HepG2 (cell line): ENCODE results near the gene RELL1. TPM values are rescaled to one million over a fixed set of nuclear protein-coding genes. Genes with fewer than 3 reads are reported as not detected.

Source experiments
- ATAC-seq: fragments of 200-7000 bp; cut with Tn5 transposase; 3 replicates; pipeline ENCODE4 v1.9.1; 2020; ENCODE audit warnings: mild to moderate bottlenecking, moderate library complexity
- BruUV-seq: library from RNA; stranded (reverse); fragments of 400-500 nt; replicated peaks from 2 replicates; lab custom pipeline; 2021; lab: Mats Ljungman, UMichigan
- CTCF ChIA-PET: fragments of 300-600 bp; formaldehyde crosslinking; extraction: SDS; loops from one replicate; lab custom pipeline; 2021; ENCODE audit warnings: low total read pairs, inconsistent platforms, low intra/inter-chr PET ratio; lab: Yijun Ruan, JAX
- POLR2A ChIA-PET: fragments of 350-600 bp; sonication (Branson Sonifier 250); formaldehyde crosslinking; loops from one replicate; lab custom pipeline; 2020; ENCODE audit warnings: antibody characterized with exemption, inconsistent platforms; lab: Yijun Ruan, JAX
- DNase-seq: peaks from one replicate; pipeline ENCODE4 v3.0.0-alpha.2; 2015; ENCODE audit warnings: low spot score
- FAIRE-seq: peaks from 3 replicates; lab custom pipeline; 2011; peaks lifted over from hg19 to GRCh38; lab: Jason Lieb, UNC
- H2AFZ ChIP-seq: one replicate; pipeline ENCODE4 v1.6.1; 2011; ENCODE audit warnings: low read length, inconsistent platforms
- H3K27ac ChIP-seq: fragments of 300-600 bp; 3 replicates; pipeline ENCODE4 v1.8.0; 2011; ENCODE audit warnings: mixed run types, mild to moderate bottlenecking, mixed read lengths, low read length, inconsistent platforms; ENCODE audit not compliant: insufficient read depth; ENCODE audit errors: extremely low read length
- H3K27me3 ChIP-seq, 2 experiments: fragments of 200-600 bp in 1 of 2; 2 replicates in 1 of 2; 3 replicates in 1 of 2; pipeline versions ENCODE4 v1.6.0 to v1.8.0; 2011; ENCODE audit warnings: low read length in 2 of 2, mild to moderate bottlenecking in 2 of 2, moderate library complexity in 2 of 2, inconsistent platforms in 1 of 2; ENCODE audit not compliant: insufficient read depth in 2 of 2, control insufficient read depth in 1 of 2
- H3K36me3 ChIP-seq, 2 experiments: fragments of 200-600 bp in 1 of 2; replicated peaks in 1 of 2; 2 replicates in 1 of 2; 3 replicates in 1 of 2; pipeline versions ENCODE4 v1.5.1 to v1.8.0; 2011; ENCODE audit warnings: low read length in 2 of 2, inconsistent platforms in 1 of 2; ENCODE audit not compliant: insufficient read depth in 2 of 2, control insufficient read depth in 1 of 2
- H3K4me1 ChIP-seq: 2 replicates; pipeline ENCODE4 v1.5.1; 2012; ENCODE audit warnings: low read length, inconsistent platforms; ENCODE audit not compliant: insufficient read depth
- H3K4me2 ChIP-seq: 2 replicates; pipeline ENCODE4 v1.6.0; 2011; ENCODE audit warnings: low read depth, low read length, inconsistent platforms
- H3K4me3 ChIP-seq, 3 experiments: fragments of 200-600 bp in 1 of 3; sonication (generic), shearing (Covaris generic) in 1 of 3; replicated peaks in 1 of 3; 2 replicates each; pipeline ENCODE4 v1.5.1; 2011 to 2016; ENCODE audit warnings: low read length in 3 of 3, inconsistent platforms in 2 of 3, low read depth in 2 of 3, mild to moderate bottlenecking in 2 of 3, control low read depth in 1 of 3, mixed read lengths in 1 of 3; ENCODE audit not compliant: insufficient read depth in 1 of 3
- H3K79me2 ChIP-seq: one replicate; pipeline ENCODE4 v1.6.1; 2011; ENCODE audit warnings: low read length, inconsistent platforms; ENCODE audit not compliant: insufficient read depth
- H3K9ac ChIP-seq: 2 replicates; pipeline ENCODE4 v1.6.0; 2011; ENCODE audit warnings: mild to moderate bottlenecking, low read depth, low read length, inconsistent platforms; ENCODE audit not compliant: insufficient read depth
- H3K9me3 ChIP-seq: 2 replicates; pipeline ENCODE4 v1.5.1; 2012; ENCODE audit warnings: mild to moderate bottlenecking, low read length
- H4K20me1 ChIP-seq: 2 replicates; pipeline ENCODE4 v1.6.0; 2011; ENCODE audit warnings: inconsistent platforms, mild to moderate bottlenecking, low read length, moderate library complexity; ENCODE audit not compliant: insufficient read depth
- GATAD2A ChIP-seq: IDR thresholded peaks from 2 replicates; pipeline ENCODE4 v1.6.1; 2016
- HMGXB4 ChIP-seq, 2 experiments: sonication (generic) in 1 of 2; formaldehyde crosslinking in 1 of 2; IDR thresholded peaks; 2 replicates each; pipeline versions ENCODE4 v1.4.0 to v1.6.1; 2018 to 2020; ENCODE audit warnings: missing genetic modification reagents in 2 of 2, borderline replicate concordance in 1 of 2, low read depth in 1 of 2, mild to moderate bottlenecking in 1 of 2, missing biosample characterization in 1 of 2
- ISX ChIP-seq: sonication (generic); formaldehyde crosslinking; conservative IDR thresholded peaks from 2 replicates; pipeline ENCODE4 v1.5.0; 2020; ENCODE audit warnings: missing genetic modification reagents
- KDM6A ChIP-seq: IDR thresholded peaks from 2 replicates; pipeline ENCODE4 v1.6.1; 2016; ENCODE audit warnings: low read depth
- MAF1 ChIP-seq: sonication (generic); formaldehyde crosslinking; IDR thresholded peaks from 2 replicates; pipeline ENCODE4 v1.5.0; 2020; ENCODE audit warnings: missing genetic modification reagents, borderline replicate concordance
- MYPOP ChIP-seq: sonication (generic); formaldehyde crosslinking; IDR thresholded peaks from 2 replicates; pipeline ENCODE4 v1.8.1; 2023; ENCODE audit warnings: mild to moderate bottlenecking, moderate library complexity, missing genetic modification reagents
- NFE2L2 ChIP-seq: fragments of 150-350 bp; IDR thresholded peaks from 2 replicates; pipeline ENCODE4 v1.6.1; 2014; ENCODE audit warnings: low read length
- RFX1 ChIP-seq: fragments of 450-650 bp; IDR thresholded peaks from 2 replicates; pipeline ENCODE4 v1.6.1; 2017
- WIZ ChIP-seq: sonication (generic); formaldehyde crosslinking; IDR thresholded peaks from 2 replicates; pipeline ENCODE4 v1.5.1; 2020; ENCODE audit warnings: mild to moderate bottlenecking, missing genetic modification reagents
- ZBED4 ChIP-seq: sonication (generic); formaldehyde crosslinking; IDR thresholded peaks from 2 replicates; pipeline ENCODE4 v1.4.0; 2020; ENCODE audit warnings: missing genetic modification reagents, borderline replicate concordance
- ZBTB33 ChIP-seq: sonication (generic); formaldehyde crosslinking; IDR thresholded peaks from 2 replicates; pipeline ENCODE4 v1.4.0; 2020; ENCODE audit warnings: missing genetic modification reagents
- ZBTB38 ChIP-seq: sonication (generic); formaldehyde crosslinking; IDR thresholded peaks from 2 replicates; pipeline ENCODE4 v1.5.1; 2020; ENCODE audit warnings: mild to moderate bottlenecking, missing genetic modification reagents
- ZNF713 ChIP-seq: sonication (generic); formaldehyde crosslinking; IDR thresholded peaks from 2 replicates; pipeline ENCODE4 v1.4.0; 2020; ENCODE audit warnings: mild to moderate bottlenecking, missing genetic modification reagents
- ZNF737 ChIP-seq: sonication (generic); formaldehyde crosslinking; IDR thresholded peaks from 2 replicates; pipeline ENCODE4 v1.5.0; 2020; ENCODE audit warnings: missing genetic modification reagents, mild to moderate bottlenecking, borderline replicate concordance
- ZNF841 ChIP-seq: sonication (generic); formaldehyde crosslinking; IDR thresholded peaks from 2 replicates; pipeline ENCODE4 v1.8.1; 2023; ENCODE audit warnings: missing genetic modification reagents, borderline replicate concordance
- whole genome bisulfite sequencing: methylation state at CpG from one replicate; pipeline ENCODE4 v1.1.6; 2017; ENCODE audit warnings: low lambda C conversion rate; 5-methylcytosine and 5-hydroxymethylcytosine counted together
- in situ Hi-C: cut with HindIII; loops from 2 replicates; pipeline ENCODE4 v1.10.0; 2017; ENCODE audit warnings: low pct_unique_long_range_greater_than_20kb; ENCODE audit not compliant: extremely low pct_ligation_motif_present
- intact Hi-C: fragments of 100-400 bp; cut with micrococcal nuclease; formaldehyde crosslinking; loops from one replicate; pipeline ENCODE4 v1.10.0; 2022; ENCODE audit not compliant: unreplicated experiment
- polyA plus RNA-seq, 8 experiments: library from polyadenylated mRNA; depleted of rRNA in 3 of 8; stranded (reverse) in 7 of 8; unstranded in 1 of 8; fragments of >200 nt; fragmentation: Illumina TruSeq in 4 of 8; extraction: Trizol in 4 of 8; gene quantifications; 2 replicates each; pipeline versions ENCODE4 v1.2.1 to v1.2.3, GENCODE V29; 2011 to 2016; ENCODE audit warnings: low read depth in 4 of 8, missing spikeins in 1 of 8, mixed read lengths in 1 of 8; ENCODE audit not compliant: insufficient read depth in 1 of 8
- total RNA-seq, 5 experiments: library from RNA; depleted of rRNA; stranded (reverse); fragments of >200 nt; fragmentation: Illumina TruSeq; extraction: Trizol; gene quantifications; 2 replicates each; pipeline ENCODE4 v1.2.3, GENCODE V29; 2016; ENCODE audit warnings: low read depth in 1 of 5

The RELL1 gene
- total and polyA plus RNA-seq, 2 of the 13 experiments (the other 11 are each of a cell fraction or from before 2014, with no cell fraction given): 8.4 to 58.4 TPM

- TF ChIP-seq ZNF841 (no peak), MYPOP (CRISPR knock-in tag) (0 out of 2 replicates have a peak, but pooled peaks have one; percentile 21), WIZ (CRISPR knock-in tag) (no peak), ZNF737 (no peak), MAF1 (CRISPR knock-in tag) (no peak), ZBTB38 (CRISPR knock-in tag) (peak; percentile 67; the same call in 1 of the 2 replicates), GATAD2A (CRISPR knock-in tag) (peak; percentile 96), ISX (CRISPR knock-in tag) (no peak)
Measured at GRCh38 chr4:37648084-37648817, 37.9 kb downstream of the RELL1 start (continued).

- Histone ChIP-seq H3K79me2 (peaks cover 6% of the 10 kb centered on the region), H4K20me1 (no peaks in the 10 kb centered on the region), H3K27ac (no peak overlapping the region), H3K4me3 (no peak overlapping the region), H3K36me3 (peaks cover 2 to 25% of the 10 kb centered on the region in 2 experiments), H3K4me2 (no peak overlapping the region), H3K9ac (no peak overlapping the region), H3K9me3 (no peaks in the 10 kb centered on the region), H3K27me3 (no peaks in the 10 kb centered on the region), H3K4me1 (peaks cover 51% of the 10 kb centered on the region), H2AFZ (no peak overlapping the region)
- 98% methylated on average over 3 of the region's 3 CpGs for WGBS
- no TSS peak for BruUV-seq
- intact Hi-C loops (loop anchor here (5.0 kb wide), 2 partner anchors 36 to 81 kb away; no protein-coding TSS in a partner anchor), in situ Hi-C loops (no loop called here)
- ChIA-PET POLR2A (interaction anchor here (3.3 kb wide), 1 partner anchor 16 kb away, joined by 28 read pairs; no protein-coding TSS in a partner anchor), CTCF (no interaction called here)
- no peak for ATAC-seq
- DNase-seq: no peak
- no peak for FAIRE-seq
- TF ChIP-seq HMGXB4 (CRISPR knock-in tag; IDR thresholded peaks at IDR 0.05; ENCODE audit: borderline replicate concordance in 1 of 2, low read depth in 1 of 2): no peak
- TF ChIP-seq ZNF713 (CRISPR knock-in tag): no peak
- TF ChIP-seq RFX1: no peak
- no peak for TF ChIP-seq ZBTB33 (CRISPR knock-in tag)
- TF ChIP-seq KDM6A (CRISPR knock-in tag): no peak
- TF ChIP-seq NFE2L2: no peak
- no peak for TF ChIP-seq ZBED4 (CRISPR knock-in tag)
Measured at GRCh38 chr4:37646247-37646646, 39.9 kb downstream of the RELL1 start.
